Posterior vena cava (tissue), 2 donors: ENCODE data around the gene TRAK1. TPM values are rescaled to one million over a fixed set of nuclear protein-coding genes. Genes with fewer than 3 reads are reported as not detected.

ENCODE experiments used
- DNase-seq: peaks from one replicate; pipeline ENCODE4 v3.0.0-alpha.2; 2020; ENCODE audit warnings: low spot score
- intact Hi-C, 2 donors: fragments of 100-400 bp; cut with DNase I; formaldehyde crosslinking; loops; one replicate each; pipeline versions ENCODE4 v1.14.1 to v1.14.2; 2022 to 2023
- total RNA-seq, 2 donors: library from RNA; stranded (reverse); fragmentation: NEBNext Ultra II Directional; extraction: Animal tissue kit (Norgen Biotek cat#: 25700); gene quantifications; one replicate each; pipeline ENCODE4 v1.2.1, GENCODE V29; 2021
- donor health status: DM: yes; HTN: yes; CAD: no.
- donor health status: DM: yes; HTN: yes; CAD: no.

Gene TRAK1
- total RNA-seq, 2 donors from 2014 or later = 29.4 to 39.2 TPM

- DNase-seq = no peak
- intact Hi-C loops = no loop called here
Measured at GRCh38 chr3:42214064-42214463, 122.9 kb downstream of the TRAK1 start.

GRCh38 chr3:42214565-42215283 is 123.6 kb downstream of the TRAK1 start:
- intact Hi-C loops = no loop called here
- DNase-seq = no peak

GRCh38 chr3:42216302-42216701 is 125.1 kb downstream of the TRAK1 start:
- no peak for DNase-seq
- intact Hi-C loops = no loop called here

GRCh38 chr3:42216931-42217333 is 125.8 kb downstream of the TRAK1 start:
- intact Hi-C loops = no loop called here

GRCh38 chr3:42220436-42221121 is 129.4 kb downstream of the TRAK1 start:
- intact Hi-C loops = no loop called here
- DNase-seq = no peak

More at GRCh38 chr3:42216931-42217333, 125.8 kb downstream of the TRAK1 start:
- no peak for DNase-seq

- intact Hi-C loops = no loop called here
- DNase-seq = no peak
Measured at GRCh38 chr3:42222942-42223693, 132.0 kb downstream of the TRAK1 start.

- DNase-seq = no peak
- intact Hi-C loops = no loop called here
Measured at GRCh38 chr3:42224178-42224577, 133.0 kb downstream of the TRAK1 start.

- no peak for DNase-seq
- intact Hi-C loops = no loop called here
Measured at GRCh38 chr3:42224658-42225421, 133.7 kb downstream of the TRAK1 start.

GRCh38 chr3:42225486-42226363 is 134.6 kb downstream of the TRAK1 start:
- no peak for DNase-seq
- intact Hi-C loops = no loop called here

- DNase-seq = no peak
- intact Hi-C loops = no loop called here
Measured at GRCh38 chr3:42226470-42227425, 135.6 kb downstream of the TRAK1 start.

- intact Hi-C loops = no loop called here
- DNase-seq = no peak
Measured at GRCh38 chr3:42228796-42229195, 137.6 kb downstream of the TRAK1 start.

GRCh38 chr3:42229266-42229941 is 138.2 kb downstream of the TRAK1 start:
- DNase-seq = no peak
- intact Hi-C loops = no loop called here

GRCh38 chr3:42229942-42230688 is 139.0 kb downstream of the TRAK1 start:
- intact Hi-C loops = loop anchor here (5.0 to 10.0 kb wide), 3 partner anchors 212 to 845 kb away; no protein-coding TSS in a partner anchor
- no peak for DNase-seq

- intact Hi-C loops = loop anchor here (5.0 to 10.0 kb wide), 3 partner anchors 211 to 844 kb away; no protein-coding TSS in a partner anchor
Measured at GRCh38 chr3:42230860-42231259, 139.7 kb downstream of the TRAK1 start.

GRCh38 chr3:42235532-42235931 is 144.4 kb downstream of the TRAK1 start:
- intact Hi-C loops = loop anchor here (10.0 kb wide), 2 partner anchors 309 to 839 kb away; no protein-coding TSS in a partner anchor
- DNase-seq = no peak

More at GRCh38 chr3:42230860-42231259, 139.7 kb downstream of the TRAK1 start:
- DNase-seq = no peak

GRCh38 chr3:42236611-42237010 is 145.5 kb downstream of the TRAK1 start:
- no peak for DNase-seq
- intact Hi-C loops = loop anchor here (10.0 kb wide), 2 partner anchors 308 to 838 kb away; no protein-coding TSS in a partner anchor
